H1 (cell line): ENCODE results near the gene HMSD. TPM values are rescaled to one million over a fixed set of nuclear protein-coding genes. Genes with fewer than 3 reads are reported as not detected.

Source experiments
- BACH1 ChIP-seq: IDR thresholded peaks from 2 replicates; pipeline ENCODE4 v1.6.1; 2012; ENCODE audit warnings: low read length, improper control_type of control experiment
- KDM4A ChIP-seq: IDR thresholded peaks from one replicate; pipeline ENCODE4 v1.7.1; 2012; ENCODE audit warnings: low read depth, mild to moderate bottlenecking, moderate library complexity, low read length, inconsistent platforms; ENCODE audit not compliant: severe bottlenecking
- polyA plus RNA-seq, 7 experiments: library from polyadenylated mRNA; depleted of rRNA in 3 of 7; stranded (reverse) in 5 of 7; unstranded in 2 of 7; fragments of >200 nt in 5 of 7; fragments of 200-250 nt in 2 of 7; gene quantifications; 1 replicate in 5 of 7; 2 replicates in 1 of 7; 4 replicates in 1 of 7; pipeline versions ENCODE4 v1.2.1 to v1.2.3, GENCODE V29; 2011 to 2013; ENCODE audit warnings: missing spikeins in 2 of 7, mixed read lengths in 2 of 7
- total RNA-seq: library from RNA; stranded (reverse); fragmentation: NEBNext Ultra II Directional; extraction: Animal tissue kit (Norgen Biotek cat#: 25700); gene quantifications from 2 replicates; pipeline ENCODE4 v1.2.1, GENCODE V29; 2021
- TF ChIP-seq, protein P1 (sequence below): IDR thresholded peaks from 2 replicates; pipeline ENCODE4 v1.6.1; 2012; ENCODE audit warnings: inconsistent platforms

HMSD gene
- total and polyA plus RNA-seq, 2 of the 8 experiments (the other 6 are each of a cell fraction or from before 2014, with no cell fraction given), result 1.3 to 3.0 TPM

- TF ChIP-seq, protein P1, sequence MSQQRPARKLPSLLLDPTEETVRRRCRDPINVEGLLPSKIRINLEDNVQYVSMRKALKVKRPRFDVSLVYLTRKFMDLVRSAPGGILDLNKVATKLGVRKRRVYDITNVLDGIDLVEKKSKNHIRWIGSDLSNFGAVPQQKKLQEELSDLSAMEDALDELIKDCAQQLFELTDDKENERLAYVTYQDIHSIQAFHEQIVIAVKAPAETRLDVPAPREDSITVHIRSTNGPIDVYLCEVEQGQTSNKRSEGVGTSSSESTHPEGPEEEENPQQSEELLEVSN, result no peak
- TF ChIP-seq KDM4A, result no peak
- TF ChIP-seq BACH1, result no peak
Measured at GRCh38 chr18:63905361-63905760, 43.7 kb upstream of the HMSD start (continued).
